WERI-Rb-1 (cell line): ENCODE results near the gene AADACL2.
"Not testable (repeated sequence)": the region's sequence is repeated elsewhere in the genome, so short reads cannot be mapped to it uniquely, and the experiment has no call there.

ENCODE experiments used
- DNase-seq: peaks from one replicate; pipeline ENCODE4 v3.0.0-alpha.2; 2020
- H3K27ac ChIP-seq: fragments of 250-450 bp; sonication (Bioruptor Pico); 2 replicates; pipeline ENCODE4 v1.5.1; 2020; ENCODE audit warnings: mild to moderate bottlenecking, moderate library complexity
- H3K27me3 ChIP-seq: fragments of 250-450 bp; sonication (Bioruptor Pico); 2 replicates; pipeline ENCODE4 v1.5.1; 2021; ENCODE audit warnings: mild to moderate bottlenecking, low read depth, moderate library complexity; ENCODE audit not compliant: insufficient read depth, severe bottlenecking
- H3K36me3 ChIP-seq: fragments of 250-450 bp; sonication (Bioruptor Pico); 2 replicates; pipeline ENCODE4 v1.5.1; 2020; ENCODE audit warnings: mild to moderate bottlenecking, moderate library complexity
- H3K4me3 ChIP-seq: 2 replicates; pipeline ENCODE4 v1.5.1; 2011; ENCODE audit warnings: low read depth, mild to moderate bottlenecking, control low read depth, low read length
- H3K9me3 ChIP-seq: fragments of 250-450 bp; sonication (Bioruptor Pico); 2 replicates; pipeline ENCODE4 v1.5.1; 2021; ENCODE audit warnings: mild to moderate bottlenecking, moderate library complexity; ENCODE audit not compliant: severe bottlenecking
- CTCF ChIP-seq: IDR thresholded peaks from 2 replicates; pipeline ENCODE4 v1.5.1; 2011; ENCODE audit warnings: low read depth, mild to moderate bottlenecking, control low read depth, inconsistent platforms, low read length

The AADACL2 gene

GRCh38 chr3:151788401-151788800, 54.7 kb downstream of the AADACL2 start:
- no peak for TF ChIP-seq CTCF
- Histone ChIP-seq H3K9me3 (no peaks in the 10 kb centered on the region), H3K4me3 (no peak overlapping the region), H3K36me3 (no peaks in the 10 kb centered on the region), H3K27ac (no peak overlapping the region), H3K27me3 (peaks cover 39% of the 10 kb centered on the region)
- DNase-seq: no peak

GRCh38 chr3:151789853-151790463, 56.2 kb downstream of the AADACL2 start:
- Histone ChIP-seq H3K27me3 (peaks cover 39% of the 10 kb centered on the region), H3K9me3 (no peaks in the 10 kb centered on the region), H3K36me3 (no peaks in the 10 kb centered on the region), H3K4me3 (no peak overlapping the region), H3K27ac (no peak overlapping the region)
- DNase-seq: no peak
- no peak for TF ChIP-seq CTCF

- H3K27ac ChIP-seq, DNase-seq, H3K4me3 ChIP-seq, H3K9me3 ChIP-seq, H3K36me3 ChIP-seq: not testable (repeated sequence)
- peaks cover 39% of the 10 kb centered on the region for H3K27me3 ChIP-seq
Observed at GRCh38 chr3:151790763-151791162, 57.0 kb downstream of the AADACL2 start.

- H3K27me3 ChIP-seq: peaks cover 48% of the 10 kb centered on the region
- no peak for DNase-seq
- no peak overlapping the region for H3K27ac ChIP-seq
- H3K9me3 ChIP-seq: no peaks in the 10 kb centered on the region
- no peaks in the 10 kb centered on the region for H3K36me3 ChIP-seq
- no peak overlapping the region for H3K4me3 ChIP-seq
- TF ChIP-seq CTCF: no peak
Observed at GRCh38 chr3:151792411-151792810, 58.7 kb downstream of the AADACL2 start.

- Histone ChIP-seq H3K36me3 (no peaks in the 10 kb centered on the region), H3K27me3 (peaks cover 43% of the 10 kb centered on the region), H3K4me3 (no peak overlapping the region), H3K9me3 (no peaks in the 10 kb centered on the region), H3K27ac (no peak overlapping the region)
- TF ChIP-seq CTCF: no peak
- no peak for DNase-seq
Observed at GRCh38 chr3:151793636-151794035, 59.9 kb downstream of the AADACL2 start.

- no peak for TF ChIP-seq CTCF
- Histone ChIP-seq H3K27me3 (peaks cover 43% of the 10 kb centered on the region), H3K27ac (no peak overlapping the region), H3K36me3 (no peaks in the 10 kb centered on the region), H3K9me3 (no peaks in the 10 kb centered on the region), H3K4me3 (no peak overlapping the region)
- DNase-seq: no peak
Observed at GRCh38 chr3:151794080-151794479, 60.4 kb downstream of the AADACL2 start.
